Skin epidermis (tissue), 12 donors: ENCODE measurements around the gene RGPD4.
"Not testable (repeated sequence)": the region's sequence is repeated elsewhere in the genome, so short reads cannot be mapped to it uniquely, and the experiment has no call there.

Experiments used
- H3K27ac ChIP-seq, 21 experiments: fragments of 200-600 bp; sonication (generic) in 11 of 21; one replicate each; pipeline ENCODE4 v1.5.0; 2020; ENCODE audit warnings: mild to moderate bottlenecking in 3 of 21, inconsistent platforms in 2 of 21, moderate library complexity in 2 of 21
- H3K4me3 ChIP-seq, 7 experiments: fragments of 200-600 bp; sonication (generic) in 2 of 7; one replicate each; pipeline ENCODE4 v1.5.0; 2020; ENCODE audit warnings: inconsistent platforms in 2 of 7, mild to moderate bottlenecking in 2 of 7, moderate library complexity in 1 of 7

RGPD4 gene

GRCh38 chr2:107916696-107917370 is 90.1 kb downstream of the RGPD4 start:
- H3K27ac ChIP-seq, H3K4me3 ChIP-seq: not testable (repeated sequence)

GRCh38 chr2:107927034-107927534 is 100.4 kb downstream of the RGPD4 start:
- H3K4me3 ChIP-seq = no peak overlapping the region
- H3K27ac ChIP-seq = no peak overlapping the region

- no peak overlapping the region for H3K27ac ChIP-seq
- no peak overlapping the region for H3K4me3 ChIP-seq
Measured at GRCh38 chr2:107931412-107931811, 104.7 kb downstream of the RGPD4 start.

GRCh38 chr2:107932488-107932887 is 105.8 kb downstream of the RGPD4 start:
- no peak overlapping the region for H3K4me3 ChIP-seq
- H3K27ac ChIP-seq = no peak overlapping the region

GRCh38 chr2:107932979-107933378 is 106.3 kb downstream of the RGPD4 start:
- Histone ChIP-seq H3K4me3 (no peak overlapping the region), H3K27ac (no peak overlapping the region)

GRCh38 chr2:107936433-107937359 is 110.0 kb downstream of the RGPD4 start:
- H3K27ac ChIP-seq = no peak overlapping the region
- no peak overlapping the region for H3K4me3 ChIP-seq
